Measurements from ENCODE around the gene HECW1. TPM values are rescaled to one million over a fixed set of nuclear protein-coding genes. Genes with fewer than 3 reads are reported as not detected.

HECW1 gene
- total RNA-seq, 3 donors from 2014 or later (not counting 1 experiment from before 2014, with no cell fraction given), result not detected

DNA sequence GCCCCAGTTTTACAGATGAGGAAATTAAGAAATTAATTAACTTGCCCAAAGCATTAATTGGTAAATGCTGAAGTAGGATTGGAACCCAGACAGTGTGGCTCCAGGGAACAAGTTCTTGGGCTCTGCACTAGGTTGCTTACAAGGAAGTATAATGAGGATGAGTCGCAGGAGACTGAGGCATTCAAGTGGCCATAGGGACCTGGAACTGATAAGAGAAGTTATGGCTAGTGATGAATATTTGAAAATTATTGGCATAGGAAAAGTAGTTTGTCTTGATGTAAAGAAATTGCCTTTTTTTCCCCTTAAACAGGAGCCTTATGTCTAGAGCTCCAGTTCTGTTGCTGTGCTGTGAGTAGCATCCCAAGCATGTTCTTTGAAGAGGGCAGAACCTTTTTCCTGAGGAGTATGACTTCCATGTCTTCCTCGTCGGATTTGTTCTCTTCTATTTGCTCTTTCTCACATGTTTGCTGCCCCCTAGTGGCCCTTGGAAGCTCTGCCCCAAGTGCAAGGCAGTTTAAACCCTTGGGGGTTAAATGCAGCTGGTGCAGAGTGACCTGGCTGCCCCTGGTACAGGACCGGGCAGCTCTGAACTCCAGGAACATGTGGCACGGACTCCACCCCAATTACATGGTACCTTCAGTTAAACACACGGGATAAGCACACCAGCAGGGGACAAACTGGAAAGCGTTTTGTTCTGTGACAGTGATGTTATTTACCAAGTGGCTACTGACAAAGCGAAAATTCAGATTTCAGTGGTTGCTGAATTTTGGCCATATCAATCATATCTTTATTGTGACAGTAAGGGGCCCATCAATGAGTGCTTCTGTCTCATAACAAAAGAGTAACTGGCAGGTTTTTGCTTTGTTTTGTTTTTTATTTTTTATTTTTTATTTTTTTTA lies 148.8 kb downstream of the HECW1 start:
- WGBS (ENCODE audit: insufficient coverage), result 33% methylated on average over 8 of the region's 8 CpGs
- Histone ChIP-seq H3K27ac (ENCODE audit: low read length) (no peak overlapping the region), H3K36me3 (ENCODE audit: control insufficient read depth, insufficient read depth, low read length) (no peaks in the 10 kb centered on the region), H3K27me3 (ENCODE audit: control insufficient read depth, insufficient read depth, low read length) (peaks cover 3% of the 10 kb centered on the region), H3K4me3 (ENCODE audit: low read length) (no peak overlapping the region), H3K9me3 (ENCODE audit: control insufficient read depth, insufficient read depth, low read length) (no peaks in the 10 kb centered on the region), H3K4me1 (ENCODE audit: control insufficient read depth, insufficient read depth, low read length) (no peaks in the 10 kb centered on the region)
- H3K4me3 Mint-ChIP-seq, result no peak overlapping the region
- intact Hi-C loops (cut with micrococcal nuclease), result loop anchor here (5.0 kb wide), 1 partner anchor 461 kb away; no protein-coding TSS in a partner anchor
- no peaks in the 10 kb centered on the region for H3K4me1 Mint-ChIP-seq
- peaks cover 7 to 19% of the 10 kb centered on the region in 2 donors for H3K27me3 Mint-ChIP-seq (ENCODE audit: low read depth in 2 of 2)
- H3K27ac Mint-ChIP-seq, result no peak overlapping the region
- TF ChIP-seq, protein P1, sequence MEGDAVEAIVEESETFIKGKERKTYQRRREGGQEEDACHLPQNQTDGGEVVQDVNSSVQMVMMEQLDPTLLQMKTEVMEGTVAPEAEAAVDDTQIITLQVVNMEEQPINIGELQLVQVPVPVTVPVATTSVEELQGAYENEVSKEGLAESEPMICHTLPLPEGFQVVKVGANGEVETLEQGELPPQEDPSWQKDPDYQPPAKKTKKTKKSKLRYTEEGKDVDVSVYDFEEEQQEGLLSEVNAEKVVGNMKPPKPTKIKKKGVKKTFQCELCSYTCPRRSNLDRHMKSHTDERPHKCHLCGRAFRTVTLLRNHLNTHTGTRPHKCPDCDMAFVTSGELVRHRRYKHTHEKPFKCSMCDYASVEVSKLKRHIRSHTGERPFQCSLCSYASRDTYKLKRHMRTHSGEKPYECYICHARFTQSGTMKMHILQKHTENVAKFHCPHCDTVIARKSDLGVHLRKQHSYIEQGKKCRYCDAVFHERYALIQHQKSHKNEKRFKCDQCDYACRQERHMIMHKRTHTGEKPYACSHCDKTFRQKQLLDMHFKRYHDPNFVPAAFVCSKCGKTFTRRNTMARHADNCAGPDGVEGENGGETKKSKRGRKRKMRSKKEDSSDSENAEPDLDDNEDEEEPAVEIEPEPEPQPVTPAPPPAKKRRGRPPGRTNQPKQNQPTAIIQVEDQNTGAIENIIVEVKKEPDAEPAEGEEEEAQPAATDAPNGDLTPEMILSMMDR (IDR thresholded peaks at IDR 0.05), result peak; percentile 76
- no peaks in the 10 kb centered on the region for H3K9me3 Mint-ChIP-seq
- DNase-seq (peak; percentile 33 to 76), ATAC-seq (peak in 2 of 3 donors; percentile 51 to 61)
- H3K36me3 Mint-ChIP-seq, result no peaks in the 10 kb centered on the region

GRCh38 chr7:43265139-43265538 lies 152.7 kb downstream of the HECW1 start:
- 95% methylated on average over 3 of the region's 3 CpGs for WGBS (ENCODE audit: insufficient coverage)
- H3K4me3 ChIP-seq (ENCODE audit: low read length), result no peak overlapping the region
- Mint-ChIP-seq H3K27ac (no peak overlapping the region), H3K27me3 (ENCODE audit: low read depth in 2 of 2) (peaks cover 16 to 25% of the 10 kb centered on the region in 2 donors), H3K36me3 (no peaks in the 10 kb centered on the region), H3K4me3 (no peak overlapping the region), H3K4me1 (no peaks in the 10 kb centered on the region), H3K9me3 (no peaks in the 10 kb centered on the region)
- no peaks in the 10 kb centered on the region for H3K36me3 ChIP-seq (ENCODE audit: control insufficient read depth, insufficient read depth, low read length)
- no peak for ATAC-seq
- no peaks in the 10 kb centered on the region for H3K4me1 ChIP-seq (ENCODE audit: control insufficient read depth, insufficient read depth, low read length)
- H3K9me3 ChIP-seq (ENCODE audit: control insufficient read depth, insufficient read depth, low read length), result no peaks in the 10 kb centered on the region
- DNase-seq, result no peak
- TF ChIP-seq, protein P1 (IDR thresholded peaks at IDR 0.05), result no peak
- intact Hi-C loops (cut with micrococcal nuclease), result no loop called here
- no peak overlapping the region for H3K27ac ChIP-seq (ENCODE audit: low read length)
- peaks cover 3% of the 10 kb centered on the region for H3K27me3 ChIP-seq (ENCODE audit: control insufficient read depth, insufficient read depth, low read length)

- no peaks in the 10 kb centered on the region for H3K4me1 Mint-ChIP-seq
- H3K36me3 Mint-ChIP-seq, result no peaks in the 10 kb centered on the region
- no peaks in the 10 kb centered on the region for H3K9me3 ChIP-seq (ENCODE audit: control insufficient read depth, insufficient read depth, low read length)
- H3K4me3 Mint-ChIP-seq, result no peak overlapping the region
- 95% methylated on average over 29 of the region's 36 CpGs for WGBS (ENCODE audit: insufficient coverage)
- TF ChIP-seq, protein P1 (IDR thresholded peaks at IDR 0.05), result no peak
- H3K4me3 ChIP-seq (ENCODE audit: low read length), result no peak overlapping the region
- ATAC-seq (no peak), DNase-seq (no peak)
- peaks cover 21 to 43% of the 10 kb centered on the region in 2 donors for H3K27me3 Mint-ChIP-seq (ENCODE audit: low read depth in 2 of 2)
- no peaks in the 10 kb centered on the region for H3K9me3 Mint-ChIP-seq
- intact Hi-C loops (cut with micrococcal nuclease), result no loop called here
- H3K27me3 ChIP-seq (ENCODE audit: control insufficient read depth, insufficient read depth, low read length), result no peaks in the 10 kb centered on the region
- no peaks in the 10 kb centered on the region for H3K4me1 ChIP-seq (ENCODE audit: control insufficient read depth, insufficient read depth, low read length)
- H3K27ac ChIP-seq (ENCODE audit: low read length), result no peak overlapping the region
- H3K27ac Mint-ChIP-seq, result no peak overlapping the region
- no peaks in the 10 kb centered on the region for H3K36me3 ChIP-seq (ENCODE audit: control insufficient read depth, insufficient read depth, low read length)
Measured at GRCh38 chr7:43273939-43274719, 161.7 kb downstream of the HECW1 start.

Data from natural killer cell (primary cell).